A549 (cell line): ENCODE measurements around the gene DUSP28.

Experiments used
- FOSB ChIP-seq: fragments of 250-450 bp; sonication (Bioruptor Pico); IDR thresholded peaks from 2 replicates; pipeline ENCODE4 v1.5.0; 2020; ENCODE audit warnings: mild to moderate bottlenecking, moderate library complexity
- JUN ChIP-seq, 2 experiments: fragments of >200 bp; sonication (Bioruptor Twin); formaldehyde crosslinking; IDR thresholded peaks; 2 replicates in 1 of 2; 3 replicates in 1 of 2; pipeline ENCODE4 v1.6.1; 2016 to 2017
- MYC ChIP-seq: IDR thresholded peaks from 2 replicates; pipeline ENCODE4 v1.6.1; 2012; ENCODE audit warnings: mild to moderate bottlenecking, inconsistent platforms, low read length, improper control_type of control experiment, borderline replicate concordance
- POLR2A ChIP-seq: IDR thresholded peaks from 2 replicates; pipeline ENCODE4 v1.6.1; 2012; ENCODE audit warnings: mild to moderate bottlenecking, low read length
- TF ChIP-seq, protein P1 (sequence below): fragments of >200 bp; sonication (Bioruptor Twin); formaldehyde crosslinking; IDR thresholded peaks from 3 replicates; pipeline ENCODE4 v1.5.1; 2016

DNA sequence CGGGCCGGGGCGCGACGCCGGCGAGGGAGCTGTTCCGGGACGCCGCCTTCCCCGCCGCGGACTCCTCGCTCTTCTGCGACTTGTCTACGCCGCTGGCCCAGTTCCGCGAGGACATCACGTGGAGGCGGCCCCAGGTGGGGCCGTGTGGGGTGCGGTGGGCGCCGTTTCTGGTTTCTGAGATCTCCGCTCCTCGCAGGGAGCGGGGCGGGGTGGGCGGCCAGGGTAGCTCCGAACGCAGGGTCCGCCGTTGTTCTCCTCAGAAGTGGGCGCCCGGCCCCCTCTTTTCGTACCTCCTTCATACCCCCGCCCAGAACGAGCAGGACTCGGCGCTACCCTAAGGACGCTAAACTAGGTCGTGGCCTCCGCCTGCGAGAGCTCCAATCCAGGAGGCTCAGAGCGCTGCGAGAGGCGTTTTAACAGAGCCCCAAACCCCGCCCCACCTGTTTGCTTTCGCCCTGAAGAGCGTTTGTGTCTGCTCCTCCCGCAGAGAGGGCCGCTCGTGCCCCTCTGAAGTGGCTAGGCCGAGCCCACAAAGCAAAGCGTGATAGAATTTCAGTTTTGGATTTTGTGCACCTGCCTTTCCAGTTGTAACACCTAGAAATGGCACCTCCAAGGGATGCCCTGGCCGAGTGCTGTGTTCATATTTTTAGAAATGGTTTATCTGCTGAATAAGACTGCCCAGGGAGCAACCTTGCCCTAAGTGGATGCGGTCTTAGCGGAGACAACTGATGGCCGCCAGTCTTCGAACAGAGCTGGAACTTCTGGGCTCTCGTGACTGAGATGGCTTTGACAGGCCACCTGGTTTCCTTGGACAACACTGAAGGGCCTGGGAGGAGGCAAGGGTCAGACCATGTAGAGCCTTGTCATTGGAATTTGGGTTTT lies 27.0 kb downstream of the DUSP28 start:
- no peak; the same call in 1 of the 2 replicates for TF ChIP-seq POLR2A
- TF ChIP-seq MYC, result no peak
- TF ChIP-seq FOSB (CRISPR knock-in tag), result no peak
- TF ChIP-seq, protein P1, sequence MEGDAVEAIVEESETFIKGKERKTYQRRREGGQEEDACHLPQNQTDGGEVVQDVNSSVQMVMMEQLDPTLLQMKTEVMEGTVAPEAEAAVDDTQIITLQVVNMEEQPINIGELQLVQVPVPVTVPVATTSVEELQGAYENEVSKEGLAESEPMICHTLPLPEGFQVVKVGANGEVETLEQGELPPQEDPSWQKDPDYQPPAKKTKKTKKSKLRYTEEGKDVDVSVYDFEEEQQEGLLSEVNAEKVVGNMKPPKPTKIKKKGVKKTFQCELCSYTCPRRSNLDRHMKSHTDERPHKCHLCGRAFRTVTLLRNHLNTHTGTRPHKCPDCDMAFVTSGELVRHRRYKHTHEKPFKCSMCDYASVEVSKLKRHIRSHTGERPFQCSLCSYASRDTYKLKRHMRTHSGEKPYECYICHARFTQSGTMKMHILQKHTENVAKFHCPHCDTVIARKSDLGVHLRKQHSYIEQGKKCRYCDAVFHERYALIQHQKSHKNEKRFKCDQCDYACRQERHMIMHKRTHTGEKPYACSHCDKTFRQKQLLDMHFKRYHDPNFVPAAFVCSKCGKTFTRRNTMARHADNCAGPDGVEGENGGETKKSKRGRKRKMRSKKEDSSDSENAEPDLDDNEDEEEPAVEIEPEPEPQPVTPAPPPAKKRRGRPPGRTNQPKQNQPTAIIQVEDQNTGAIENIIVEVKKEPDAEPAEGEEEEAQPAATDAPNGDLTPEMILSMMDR, result no peak
- TF ChIP-seq JUN (IDR thresholded peaks at IDR 0.05), result no peak
